Neural cell (in vitro differentiated cells): Measurements from ENCODE around the gene ZNF23. TPM values are rescaled to one million over a fixed set of nuclear protein-coding genes. Genes with fewer than 3 reads are reported as not detected.

Source experiments
- H2AFZ ChIP-seq: fragments of 200-600, 300-800 bp; sonication (generic), shearing (Covaris generic); 2 replicates; pipeline ENCODE4 v1.6.0; 2014; ENCODE audit warnings: low read depth, mild to moderate bottlenecking, antibody characterized with exemption, low read length, moderate library complexity
- H3F3A ChIP-seq: fragments of 200-600 bp; shearing (Covaris generic); 2 replicates; pipeline ENCODE4 v1.6.1; 2016; ENCODE audit warnings: mild to moderate bottlenecking, moderate library complexity, mixed read lengths, antibody characterized with exemption, low read length; ENCODE audit not compliant: insufficient read depth, poor library complexity, severe bottlenecking
- H3K27ac ChIP-seq: fragments of 200-600, 300-800 bp; sonication (generic), shearing (Covaris generic); 2 replicates; pipeline ENCODE4 v1.5.1; 2014; ENCODE audit warnings: mild to moderate bottlenecking, low read length, moderate library complexity
- H3K27me3 ChIP-seq: fragments of 300-800, 200-600 bp; sonication (generic), shearing (Covaris generic); 2 replicates; pipeline ENCODE4 v1.6.0; 2014; ENCODE audit warnings: mild to moderate bottlenecking, low read depth, low read length, moderate library complexity; ENCODE audit not compliant: insufficient read depth
- H3K36me3 ChIP-seq: fragments of 300-800, 200-600 bp; sonication (generic), shearing (Covaris generic); 2 replicates; pipeline ENCODE4 v1.5.1; 2014; ENCODE audit warnings: mild to moderate bottlenecking, antibody characterized with exemption, low read length, moderate library complexity; ENCODE audit not compliant: insufficient read depth
- H3K4me2 ChIP-seq: fragments of 300-800, 200-600 bp; sonication (generic), shearing (Covaris generic); 2 replicates; pipeline ENCODE4 v1.6.0; 2014; ENCODE audit warnings: mild to moderate bottlenecking, low read length
- H3K4me3 ChIP-seq: fragments of 300-800, 200-600 bp; sonication (generic), shearing (Covaris generic); 2 replicates; pipeline ENCODE4 v1.5.1; 2014; ENCODE audit warnings: mild to moderate bottlenecking, low read length, moderate library complexity
- H3K79me2 ChIP-seq: fragments of 200-600 bp; shearing (Covaris generic); replicated peaks from 2 replicates; pipeline ENCODE4 v1.6.0; 2014; ENCODE audit warnings: mild to moderate bottlenecking, low read length, moderate library complexity; ENCODE audit not compliant: insufficient read depth
- H3K9ac ChIP-seq: fragments of 300-800, 200-600 bp; sonication (generic), shearing (Covaris generic); 2 replicates; pipeline ENCODE4 v1.6.1; 2016; ENCODE audit warnings: mild to moderate bottlenecking, low read length, mixed read lengths
- H3K9me2 ChIP-seq: fragments of 200-600 bp; shearing (Covaris generic); 2 replicates; pipeline ENCODE4 v1.6.1; 2016; ENCODE audit warnings: mild to moderate bottlenecking, low read length, mixed read lengths; ENCODE audit not compliant: insufficient read depth
- H3K9me3 ChIP-seq: fragments of 200-600, 300-800 bp; sonication (generic), shearing (Covaris generic); 2 replicates; pipeline ENCODE4 v1.6.1; 2016; ENCODE audit warnings: mild to moderate bottlenecking, mixed run types, low read length, moderate library complexity, mixed read lengths
- H4K20me1 ChIP-seq: fragments of 200-600 bp; shearing (Covaris generic); 2 replicates; pipeline ENCODE4 v1.6.1; 2016; ENCODE audit warnings: mild to moderate bottlenecking, mixed run types; ENCODE audit not compliant: insufficient read depth
- CTCF ChIP-seq: fragments of 450-650 bp; IDR thresholded peaks from 2 replicates; pipeline ENCODE4 v1.5.1; 2014; ENCODE audit warnings: antibody characterized with exemption, mild to moderate bottlenecking, moderate library complexity; ENCODE audit not compliant: poor library complexity, severe bottlenecking
- EP300 ChIP-seq: fragments of 450-650 bp; conservative IDR thresholded peaks from 2 replicates; pipeline ENCODE4 v1.6.1; 2014; ENCODE audit warnings: antibody characterized with exemption, mild to moderate bottlenecking, moderate library complexity; ENCODE audit not compliant: poor library complexity, severe bottlenecking
- EZH2 ChIP-seq: fragments of 200-600, 300-800 bp; shearing (Covaris generic), sonication (generic); IDR thresholded peaks from 2 replicates; pipeline ENCODE4 v1.6.1; 2014; ENCODE audit warnings: antibody characterized with exemption, low read length, borderline replicate concordance, mild to moderate bottlenecking; ENCODE audit not compliant: insufficient read depth, poor library complexity, severe bottlenecking
- MXI1 ChIP-seq: fragments of 450-650 bp; conservative IDR thresholded peaks from 2 replicates; pipeline ENCODE4 v1.6.1; 2014; ENCODE audit warnings: antibody characterized with exemption, mild to moderate bottlenecking; ENCODE audit not compliant: poor library complexity, severe bottlenecking
- POLR2AphosphoS5 ChIP-seq: IDR thresholded peaks from 2 replicates; pipeline ENCODE4 v1.6.1; 2012
- RAD21 ChIP-seq: fragments of 450-650 bp; conservative IDR thresholded peaks from 2 replicates; pipeline ENCODE4 v1.6.1; 2014; ENCODE audit warnings: antibody characterized with exemption, mild to moderate bottlenecking, moderate library complexity
- REST ChIP-seq: IDR thresholded peaks from 2 replicates; pipeline ENCODE4 v1.6.1; 2012; ENCODE audit warnings: borderline replicate concordance
- SMC3 ChIP-seq: fragments of 450-650 bp; conservative IDR thresholded peaks from 2 replicates; pipeline ENCODE4 v1.6.1; 2014; ENCODE audit warnings: antibody characterized with exemption, mild to moderate bottlenecking, moderate library complexity; ENCODE audit not compliant: poor library complexity
- TAF1 ChIP-seq: IDR thresholded peaks from 2 replicates; pipeline ENCODE4 v1.6.1; 2012; ENCODE audit warnings: low read depth
- polyA plus RNA-seq: library from polyadenylated mRNA; depleted of rRNA; stranded (reverse); fragments of >200 nt; gene quantifications from 2 replicates; pipeline ENCODE4 v1.2.3, GENCODE V29; 2014

ZNF23 gene
- polyA plus RNA-seq, 1 donor from 2014 or later: 40.4 TPM

- H3K79me2 ChIP-seq: no peaks in the 10 kb centered on the region
- H2AFZ ChIP-seq: no peak overlapping the region
- no peaks in the 10 kb centered on the region for H3F3A ChIP-seq
- H3K4me3 ChIP-seq: no peak overlapping the region
- no peaks in the 10 kb centered on the region for H3K27me3 ChIP-seq
- H3K36me3 ChIP-seq: no peaks in the 10 kb centered on the region
- H3K4me2 ChIP-seq: no peak overlapping the region
- no peak overlapping the region for H3K27ac ChIP-seq
- no peaks in the 10 kb centered on the region for H3K9me2 ChIP-seq
- H3K9me3 ChIP-seq: no peaks in the 10 kb centered on the region
- H3K9ac ChIP-seq: no peak overlapping the region
- H4K20me1 ChIP-seq: no peaks in the 10 kb centered on the region
- TF ChIP-seq MXI1 (no peak), CTCF (no peak), TAF1 (no peak), REST (no peak), EP300 (no peak), EZH2 (no peak), SMC3 (no peak), POLR2AphosphoS5 (no peak), RAD21 (no peak)
Measured at GRCh38 chr16:71407731-71408130, 54.3 kb downstream of the ZNF23 start.

GRCh38 chr16:71406724-71407123 lies 55.3 kb downstream of the ZNF23 start:
- Histone ChIP-seq H3K9ac (no peak overlapping the region), H2AFZ (no peak overlapping the region), H3K9me3 (no peaks in the 10 kb centered on the region), H3K36me3 (no peaks in the 10 kb centered on the region), H3K4me3 (no peak overlapping the region), H3K27ac (no peak overlapping the region), H4K20me1 (no peaks in the 10 kb centered on the region), H3K79me2 (no peaks in the 10 kb centered on the region), H3K27me3 (no peaks in the 10 kb centered on the region), H3K4me2 (no peak overlapping the region), H3K9me2 (no peaks in the 10 kb centered on the region), H3F3A (no peaks in the 10 kb centered on the region)
- TF ChIP-seq EZH2 (no peak), TAF1 (no peak), POLR2AphosphoS5 (no peak), EP300 (no peak), REST (no peak), SMC3 (no peak), CTCF (no peak), MXI1 (no peak), RAD21 (no peak)
